Measurements from ENCODE around the gene CDK4. TPM values are rescaled to one million over a fixed set of nuclear protein-coding genes. Genes with fewer than 3 reads are reported as not detected.

CDK4 gene
- total and polyA plus RNA-seq, 2 of the 13 experiments (the other 11 are each of a cell fraction or from before 2014, with no cell fraction given) = 191 to 209 TPM

GRCh38 chr12:57765003-57765697 lies 13.0 kb upstream of the CDK4 start (continued):
- TF ChIP-seq ZMAT5 (CRISPR knock-in tag; IDR thresholded peaks at IDR 0.05; ENCODE audit: borderline replicate concordance, low read depth) = no peak
- TF ChIP-seq MXD1 (CRISPR knock-in tag; IDR thresholded peaks at IDR 0.05) = peak; percentile 47; the same call in 1 of the 2 replicates
- no peak for TF ChIP-seq MAZ (IDR thresholded peaks at IDR 0.05; ENCODE audit: borderline replicate concordance, low read depth, low read length)
- TF ChIP-seq MAZ (CRISPR knock-in tag; IDR thresholded peaks at IDR 0.05; ENCODE audit: low read depth) = no peak; the same call in 1 of the 2 replicates
- no peak for TF ChIP-seq ZNF547 (CRISPR knock-in tag; IDR thresholded peaks at IDR 0.05)
- peak; percentile 86 to 91 for TF ChIP-seq HMGXB4 (CRISPR knock-in tag; IDR thresholded peaks at IDR 0.05; ENCODE audit: borderline replicate concordance in 1 of 2, low read depth in 1 of 2)
- TF ChIP-seq TRAFD1 (CRISPR knock-in tag; IDR thresholded peaks at IDR 0.05; ENCODE audit: borderline replicate concordance) = no peak
- no peak for TF ChIP-seq SOX6 (IDR thresholded peaks at IDR 0.05)
- TF ChIP-seq SOX6 (CRISPR knock-in tag; IDR thresholded peaks at IDR 0.05) = 0 out of 2 replicates have a peak, but pooled peaks have one; percentile 41
- TF ChIP-seq ZNF569 (CRISPR knock-in tag; IDR thresholded peaks at IDR 0.05; ENCODE audit: borderline replicate concordance) = no peak
- peak; percentile 53 for TF ChIP-seq TAF15 (IDR thresholded peaks at IDR 0.05; ENCODE audit: low read depth, low read length, poor library complexity, severe bottlenecking)
- TF ChIP-seq ZBTB7B (CRISPR knock-in tag; IDR thresholded peaks at IDR 0.05) = peak; percentile 60; the same call in 1 of the 2 replicates
- TF ChIP-seq HIVEP1 (CRISPR knock-in tag; IDR thresholded peaks at IDR 0.05) = peak; percentile 81
- peak; percentile 58; the same call in 1 of the 2 replicates for TF ChIP-seq CBX5 (CRISPR knock-in tag; IDR thresholded peaks at IDR 0.05; ENCODE audit: borderline replicate concordance)
- peak; percentile 67; the same call in 1 of the 2 replicates for TF ChIP-seq BRD4 (CRISPR knock-in tag; IDR thresholded peaks at IDR 0.05)
- no peak for TF ChIP-seq MATR3 (CRISPR knock-in tag; IDR thresholded peaks at IDR 0.05)
- TF ChIP-seq ZNF580 (CRISPR knock-in tag; IDR thresholded peaks at IDR 0.05; ENCODE audit: borderline replicate concordance, low read depth) = 0 out of 2 replicates have a peak, but pooled peaks have one; percentile 77
- TF ChIP-seq EED (CRISPR knock-in tag; IDR thresholded peaks at IDR 0.05) = no peak
- TF ChIP-seq ZNF639 (CRISPR knock-in tag; conservative IDR thresholded peaks at IDR 0.05) = no peak
- TF ChIP-seq BATF2 (CRISPR knock-in tag; IDR thresholded peaks at IDR 0.05) = peak; percentile 72; the same call in 1 of the 2 replicates
- 0 out of 2 replicates have a peak, but pooled peaks have one; percentile 36 for TF ChIP-seq ZNF839 (CRISPR knock-in tag; IDR thresholded peaks at IDR 0.05; ENCODE audit: borderline replicate concordance)
